Thymus (tissue), 11 donors: ENCODE measurements around the gene ALDOA. TPM values are rescaled to one million over a fixed set of nuclear protein-coding genes. Genes with fewer than 3 reads are reported as not detected.

ENCODE experiments used
- DNase-seq, 9 donors: peaks; one replicate each; pipeline ENCODE4 v3.0.0-alpha.2; 2013; ENCODE audit warnings: low spot score in 9 of 9, low read depth in 6 of 9, missing footprints in 1 of 9
- H3K27ac ChIP-seq, 2 donors: one replicate each; pipeline ENCODE4 v1.5.1; 2013; ENCODE audit warnings: control low read depth in 1 of 2, low read depth in 1 of 2, low read length in 1 of 2, mild to moderate bottlenecking in 1 of 2, moderate library complexity in 1 of 2
- H3K27me3 ChIP-seq, 2 donors: one replicate each; pipeline ENCODE4 v1.5.1; 2013; ENCODE audit warnings: low read length in 1 of 2; ENCODE audit not compliant: control insufficient read depth in 2 of 2, insufficient read depth in 1 of 2
- H3K36me3 ChIP-seq, 2 donors: one replicate each; pipeline ENCODE4 v1.5.1; 2013; ENCODE audit warnings: low read length in 1 of 2, mild to moderate bottlenecking in 1 of 2, moderate library complexity in 1 of 2; ENCODE audit not compliant: control insufficient read depth in 2 of 2, insufficient read depth in 2 of 2
- H3K4me1 ChIP-seq, 2 donors: one replicate each; pipeline ENCODE4 v1.5.1; 2013; ENCODE audit warnings: low read length in 2 of 2; ENCODE audit not compliant: control insufficient read depth in 2 of 2, insufficient read depth in 2 of 2
- H3K4me3 ChIP-seq, 2 donors: one replicate each; pipeline ENCODE4 v1.5.1; 2013; ENCODE audit warnings: low read length in 2 of 2, control low read depth in 1 of 2, mild to moderate bottlenecking in 1 of 2
- H3K9me3 ChIP-seq, 2 donors: one replicate each; pipeline ENCODE4 v1.5.1; 2013; ENCODE audit warnings: low read length in 1 of 2, mild to moderate bottlenecking in 1 of 2; ENCODE audit not compliant: control insufficient read depth in 2 of 2, insufficient read depth in 1 of 2
- WGBS: extraction: QIAGEN DNeasy Blood & Tissue Kit; methylation state at CpG from one replicate; pipeline ENCODE4 v1.1.7; 2013; 5-methylcytosine and 5-hydroxymethylcytosine counted together
- polyA plus RNA-seq: library from polyadenylated mRNA; stranded (reverse); fragments of 200-250 nt; gene quantifications from one replicate; pipeline ENCODE4 v1.2.3, GENCODE V29; 2013
- total RNA-seq: library from RNA; stranded (reverse); fragments of 120-200 nt; gene quantifications from one replicate; pipeline ENCODE4 v1.2.4, GENCODE V29; 2013
- donor health status: healthy.

Gene ALDOA
- total and polyA plus RNA-seq, 2 donors = 451 to 523 TPM

GRCh38 chr16:30096862-30097563 lies 31.5 kb downstream of the ALDOA start:
- peak in 1 of 9 donors; percentile 21 for DNase-seq
- Histone ChIP-seq H3K36me3 (peaks cover 15 to 20% of the 10 kb centered on the region in 2 donors), H3K27ac (peak overlapping the region; percentile 83 to 92), H3K27me3 (no peaks in the 10 kb centered on the region), H3K4me3 (no peak overlapping the region), H3K4me1 (peaks cover 23 to 38% of the 10 kb centered on the region in 2 donors), H3K9me3 (peaks cover 9 to 35% of the 10 kb centered on the region in 2 donors)
- WGBS = 96% methylated on average over 18 of the region's 18 CpGs

- DNase-seq = no peak
- Histone ChIP-seq H3K36me3 (peaks cover 18 to 24% of the 10 kb centered on the region in 2 donors), H3K27me3 (no peaks in the 10 kb centered on the region), H3K9me3 (peaks cover 0 to 7% of the 10 kb centered on the region in 2 donors), H3K4me3 (no peak overlapping the region), H3K4me1 (no peaks in the 10 kb centered on the region), H3K27ac (no peak overlapping the region)
- 96% methylated on average over 4 of the region's 4 CpGs for WGBS
Observed at GRCh38 chr16:30104090-30104489, 38.5 kb downstream of the ALDOA start.

- Histone ChIP-seq H3K27ac (no peak overlapping the region), H3K4me3 (no peak overlapping the region), H3K9me3 (peaks cover 0 to 7% of the 10 kb centered on the region in 2 donors), H3K27me3 (no peaks in the 10 kb centered on the region), H3K4me1 (no peaks in the 10 kb centered on the region), H3K36me3 (peaks cover 18 to 24% of the 10 kb centered on the region in 2 donors)
- 96% methylated on average over 6 of the region's 6 CpGs for WGBS
- DNase-seq = no peak
Observed at GRCh38 chr16:30104492-30104891, 38.9 kb downstream of the ALDOA start.

GRCh38 chr16:30108059-30108850 lies 42.7 kb downstream of the ALDOA start:
- 91% methylated on average over 15 of the region's 15 CpGs for WGBS
- H3K27ac ChIP-seq = no peak overlapping the region
- H3K36me3 ChIP-seq = peaks cover 36 to 43% of the 10 kb centered on the region in 2 donors
- H3K9me3 ChIP-seq = no peaks in the 10 kb centered on the region
- peaks cover 0 to 3% of the 10 kb centered on the region in 2 donors for H3K4me1 ChIP-seq
- H3K27me3 ChIP-seq = no peaks in the 10 kb centered on the region
- H3K4me3 ChIP-seq = no peak overlapping the region
- DNase-seq = no peak

GRCh38 chr16:30110661-30111060 lies 45.1 kb downstream of the ALDOA start:
- WGBS = 96% methylated on average over 7 of the region's 7 CpGs
- Histone ChIP-seq H3K36me3 (peaks cover 35 to 38% of the 10 kb centered on the region in 2 donors), H3K9me3 (peaks cover 0 to 6% of the 10 kb centered on the region in 2 donors)

GRCh38 chr16:30112197-30113030 lies 46.9 kb downstream of the ALDOA start:
- DNase-seq = no peak
- H3K4me1 ChIP-seq = peaks cover 11 to 25% of the 10 kb centered on the region in 2 donors
- H3K36me3 ChIP-seq = peaks cover 45 to 52% of the 10 kb centered on the region in 2 donors
- peaks cover 0 to 6% of the 10 kb centered on the region in 2 donors for H3K9me3 ChIP-seq
- no peak overlapping the region for H3K4me3 ChIP-seq
- no peak overlapping the region for H3K27ac ChIP-seq
- H3K27me3 ChIP-seq = no peaks in the 10 kb centered on the region
- 95% methylated on average over 29 of the region's 29 CpGs for WGBS

More at GRCh38 chr16:30110661-30111060, 45.1 kb downstream of the ALDOA start:
- H3K4me1 ChIP-seq = peaks cover 11 to 25% of the 10 kb centered on the region in 2 donors
- no peak overlapping the region for H3K27ac ChIP-seq
- no peak for DNase-seq
- no peak overlapping the region for H3K4me3 ChIP-seq
- no peaks in the 10 kb centered on the region for H3K27me3 ChIP-seq

GRCh38 chr16:30113031-30113710 lies 47.6 kb downstream of the ALDOA start, which contains the start of gene GDPD3:
GDPD3 (minus strand) TSS chr16:30113537; CDS start chr16:30113478, 59 bp downstream.
- peaks cover 47 to 56% of the 10 kb centered on the region in 2 donors for H3K36me3 ChIP-seq
- H3K9me3 ChIP-seq = peaks cover 0 to 6% of the 10 kb centered on the region in 2 donors
- H3K27ac ChIP-seq = no peak within 1 kb of the TSS
- no peak within 1 kb of the TSS for H3K4me3 ChIP-seq
- no peaks in the 10 kb centered on the region for H3K27me3 ChIP-seq
- WGBS = 98% methylated on average over 20 of the region's 20 CpGs
- peaks cover 11 to 25% of the 10 kb centered on the region in 2 donors for H3K4me1 ChIP-seq
- no peak for DNase-seq

GRCh38 chr16:30113711-30114333 lies 48.3 kb downstream of the ALDOA start:
- DNase-seq = no peak
- 98% methylated on average over 20 of the region's 20 CpGs for WGBS
- Histone ChIP-seq H3K4me3 (no peak overlapping the region), H3K27me3 (no peaks in the 10 kb centered on the region), H3K4me1 (peaks cover 11 to 25% of the 10 kb centered on the region in 2 donors), H3K36me3 (peaks cover 48 to 57% of the 10 kb centered on the region in 2 donors), H3K27ac (no peak overlapping the region), H3K9me3 (peaks cover 0 to 6% of the 10 kb centered on the region in 2 donors)
